K562 (cell line): ENCODE data around the gene ARID5B. TPM values are rescaled to one million over a fixed set of nuclear protein-coding genes. Genes with fewer than 3 reads are reported as not detected.

ENCODE experiments used
- ATAC-seq: fragments of 200-7000 bp; cut with Tn5 transposase; 3 replicates; pipeline ENCODE4 v1.9.1; 2020; ENCODE audit warnings: moderate library complexity
- BruUV-seq: library from RNA; stranded (reverse); fragments of 400-500 nt; replicated peaks from 2 replicates; lab custom pipeline; 2021; lab: Mats Ljungman, UMichigan
- CTCF ChIA-PET: fragments of 300-600 bp; formaldehyde crosslinking; extraction: SDS; loops from one replicate; lab custom pipeline; 2021; ENCODE audit warnings: low intra/inter-chr PET ratio; lab: Yijun Ruan, JAX
- POLR2A ChIA-PET: fragments of 300-600, 350-650 bp; sonication (Branson Sonifier 250); formaldehyde crosslinking; extraction: SDS; loops from one replicate; lab custom pipeline; 2021; ENCODE audit warnings: antibody characterized with exemption, inconsistent platforms; lab: Yijun Ruan, JAX
- DNase-seq, 4 experiments: peaks; one replicate each; pipeline versions ENCODE4 v3.0.0 to v3.0.0-alpha.2; 2011 to 2018; ENCODE audit warnings: low spot score in 3 of 4, mixed read lengths in 3 of 4; ENCODE audit errors: extremely low read depth in 1 of 4
- FAIRE-seq: peaks from 2 replicates; lab custom pipeline; 2011; peaks lifted over from hg19 to GRCh38; lab: Jason Lieb, UNC
- H2AFZ ChIP-seq: 2 replicates; pipeline ENCODE4 v1.6.0; 2011; ENCODE audit warnings: low read depth, low read length, control low read depth, inconsistent platforms
- H3K27ac ChIP-seq: fragments of 200-600 bp; 3 replicates; pipeline ENCODE4 v1.8.0; 2011; ENCODE audit warnings: low read depth, mild to moderate bottlenecking, control low read depth, inconsistent platforms, low read length, moderate library complexity, mixed read lengths; ENCODE audit errors: extremely low read depth
- H3K27me3 ChIP-seq, 2 experiments: fragments of 300-600 bp in 1 of 2; 2 replicates in 1 of 2; 3 replicates in 1 of 2; pipeline versions ENCODE4 v1.6.0 to v1.8.0; 2011; ENCODE audit warnings: inconsistent platforms in 2 of 2, low read length in 2 of 2, mild to moderate bottlenecking in 1 of 2, mixed read lengths in 1 of 2, moderate library complexity in 1 of 2; ENCODE audit not compliant: control insufficient read depth in 2 of 2, insufficient read depth in 2 of 2
- H3K36me3 ChIP-seq: fragments of 300-600 bp; 3 replicates; pipeline ENCODE4 v1.8.0; 2011; ENCODE audit warnings: mild to moderate bottlenecking, low read length, inconsistent platforms; ENCODE audit not compliant: control insufficient read depth, insufficient read depth
- H3K4me1 ChIP-seq, 2 experiments: fragments of 200-600 bp in 1 of 2; replicated peaks in 1 of 2; 2 replicates in 1 of 2; 3 replicates in 1 of 2; pipeline versions ENCODE4 v1.5.1 to v1.8.0; 2011; ENCODE audit warnings: inconsistent platforms in 2 of 2, low read length in 2 of 2, mild to moderate bottlenecking in 1 of 2, mixed read lengths in 1 of 2, moderate library complexity in 1 of 2; ENCODE audit not compliant: control insufficient read depth in 2 of 2, insufficient read depth in 2 of 2
- H3K4me2 ChIP-seq: 2 replicates; pipeline ENCODE4 v1.6.1; 2011; ENCODE audit warnings: low read length, control low read depth, inconsistent platforms, mixed read lengths; ENCODE audit not compliant: insufficient read depth
- H3K4me3 ChIP-seq: fragments of 200-600 bp; sonication (generic), shearing (Covaris generic); 2 replicates; pipeline ENCODE4 v1.5.1; 2016; ENCODE audit warnings: control low read depth, inconsistent platforms
- H3K79me2 ChIP-seq: fragments of 200-600 bp; 3 replicates; pipeline ENCODE4 v1.8.0; 2011; ENCODE audit warnings: low read length, inconsistent platforms; ENCODE audit not compliant: control insufficient read depth, insufficient read depth
- H3K9ac ChIP-seq, 2 experiments: 2 replicates each; pipeline versions ENCODE4 v1.6.0 to v1.6.1; 2011; ENCODE audit warnings: low read depth in 2 of 2, low read length in 2 of 2, control low read depth in 1 of 2, inconsistent platforms in 1 of 2, mild to moderate bottlenecking in 1 of 2, mixed read lengths in 1 of 2; ENCODE audit not compliant: insufficient read depth in 1 of 2
- H3K9me1 ChIP-seq: one replicate; pipeline ENCODE4 v1.6.0; 2011; ENCODE audit warnings: inconsistent platforms, mild to moderate bottlenecking, low read length, moderate library complexity; ENCODE audit not compliant: control insufficient read depth, insufficient read depth
- H3K9me3 ChIP-seq: replicated peaks from 2 replicates; pipeline ENCODE4 v1.5.1; 2011; ENCODE audit warnings: low read depth, low read length, inconsistent platforms; ENCODE audit not compliant: control insufficient read depth, insufficient read depth
- H4K20me1 ChIP-seq: replicated peaks from 2 replicates; pipeline ENCODE4 v1.6.1; 2011; ENCODE audit warnings: low read length, inconsistent platforms, mixed read lengths; ENCODE audit not compliant: control insufficient read depth, insufficient read depth
- MCM3 ChIP-seq: fragments of 450-650 bp; IDR thresholded peaks from 2 replicates; pipeline ENCODE4 v1.6.1; 2016
- NFIC ChIP-seq: fragments of 450-650 bp; IDR thresholded peaks from 2 replicates; pipeline ENCODE4 v1.6.1; 2017; ENCODE audit warnings: mild to moderate bottlenecking, inconsistent platforms
- WGBS: fragments of 100-300 bp; shearing (Covaris generic); methylation state at CpG from one replicate; pipeline ENCODE4 v1.1.6; 2016; ENCODE audit warnings: low coverage, mixed read lengths; ENCODE audit not compliant: insufficient coverage; ENCODE audit errors: missing lambda C conversion rate; 5-methylcytosine and 5-hydroxymethylcytosine counted together
- in situ Hi-C: fragments of 300-500 bp; cut with MboI; formaldehyde crosslinking; loops from 4 replicates; pipeline ENCODE4 v1.15.0; 2018; ENCODE audit warnings: inconsistent platforms, mixed read lengths
- intact Hi-C: fragments of 100-400 bp; cut with micrococcal nuclease; formaldehyde crosslinking; loops from 2 replicates; pipeline ENCODE4 v1.14.2; 2022
- polyA plus RNA-seq, 8 experiments: library from polyadenylated mRNA; depleted of rRNA in 4 of 8; stranded (reverse) in 5 of 8; unstranded in 3 of 8; fragments of >200 nt; fragmentation: Nextera tagmentation in 2 of 8; fragmentation: Illumina TruSeq in 1 of 8; extraction: Ambion mirVana in 2 of 8; extraction: Trizol in 1 of 8; gene quantifications; 2 replicates each; pipeline versions ENCODE4 v1.2.1 to v1.2.3, GENCODE V29; 2011 to 2014; ENCODE audit warnings: inconsistent platforms in 1 of 8, missing spikeins in 1 of 8
- total RNA-seq, 7 experiments: library from RNA; depleted of rRNA in 6 of 7; stranded (reverse); fragments of >200 nt in 6 of 7; fragmentation: Illumina TruSeq in 2 of 7; extraction: Trizol in 2 of 7; gene quantifications; 2 replicates each; pipeline versions ENCODE4 v1.2.1 to v1.2.3, GENCODE V29; 2011 to 2021; ENCODE audit warnings: low replicate concordance in 1 of 7
- TF ChIP-seq, protein P1 (sequence below), 2 experiments: fragments of 450-650 bp in 1 of 2; sonication (generic) in 1 of 2; formaldehyde crosslinking in 1 of 2; IDR thresholded peaks; 2 replicates each; pipeline versions ENCODE4 v1.7.1 to v1.9.0; 2016 to 2022; ENCODE audit warnings: inconsistent platforms in 1 of 2, mild to moderate bottlenecking in 1 of 2, missing genetic modification reagents in 1 of 2

The ARID5B gene
- total and polyA plus RNA-seq, 9 of the 15 experiments (the other 6 are each of a cell fraction or from before 2014, with no cell fraction given) = 0.48 to 1.6 (median 0.80) TPM

DNA sequence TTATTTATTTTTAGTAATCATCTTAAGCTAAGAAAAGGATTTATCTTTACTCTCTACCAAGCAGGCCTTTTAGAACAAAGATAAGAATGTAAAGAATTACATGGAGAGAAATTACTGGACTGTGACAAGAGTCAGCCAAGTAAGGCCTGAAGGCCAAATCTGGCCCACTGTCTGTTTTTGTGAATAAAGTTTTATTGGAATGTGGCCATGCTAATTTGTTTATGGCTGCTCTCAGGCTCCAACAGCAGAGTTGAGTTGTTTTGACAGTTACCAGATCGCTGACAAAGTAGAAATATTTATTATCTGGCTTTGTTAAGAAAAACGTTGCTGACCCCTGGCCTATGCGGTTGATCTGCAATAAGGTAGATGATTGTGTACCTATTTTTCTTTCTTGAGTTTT lies 6.1 kb downstream of the ARID5B start:
- H3K9ac ChIP-seq = no peak overlapping the region
- WGBS = 21% methylated on average over 3 of the region's 3 CpGs
- H3K4me2 ChIP-seq = no peak overlapping the region
- no peaks in the 10 kb centered on the region for H3K9me3 ChIP-seq
- BruUV-seq = no TSS peak
- H4K20me1 ChIP-seq = no peaks in the 10 kb centered on the region
- no peaks in the 10 kb centered on the region for H3K9me1 ChIP-seq
- in situ Hi-C loops (no loop called here), intact Hi-C loops (no loop called here)
- POLR2A ChIA-PET = no interaction called here
- no peak overlapping the region for H2AFZ ChIP-seq
- H3K4me1 ChIP-seq = peaks cover 0 to 6% of the 10 kb centered on the region in 2 experiments; a peak in 2 of 5 replicates
- TF ChIP-seq, protein P1, sequence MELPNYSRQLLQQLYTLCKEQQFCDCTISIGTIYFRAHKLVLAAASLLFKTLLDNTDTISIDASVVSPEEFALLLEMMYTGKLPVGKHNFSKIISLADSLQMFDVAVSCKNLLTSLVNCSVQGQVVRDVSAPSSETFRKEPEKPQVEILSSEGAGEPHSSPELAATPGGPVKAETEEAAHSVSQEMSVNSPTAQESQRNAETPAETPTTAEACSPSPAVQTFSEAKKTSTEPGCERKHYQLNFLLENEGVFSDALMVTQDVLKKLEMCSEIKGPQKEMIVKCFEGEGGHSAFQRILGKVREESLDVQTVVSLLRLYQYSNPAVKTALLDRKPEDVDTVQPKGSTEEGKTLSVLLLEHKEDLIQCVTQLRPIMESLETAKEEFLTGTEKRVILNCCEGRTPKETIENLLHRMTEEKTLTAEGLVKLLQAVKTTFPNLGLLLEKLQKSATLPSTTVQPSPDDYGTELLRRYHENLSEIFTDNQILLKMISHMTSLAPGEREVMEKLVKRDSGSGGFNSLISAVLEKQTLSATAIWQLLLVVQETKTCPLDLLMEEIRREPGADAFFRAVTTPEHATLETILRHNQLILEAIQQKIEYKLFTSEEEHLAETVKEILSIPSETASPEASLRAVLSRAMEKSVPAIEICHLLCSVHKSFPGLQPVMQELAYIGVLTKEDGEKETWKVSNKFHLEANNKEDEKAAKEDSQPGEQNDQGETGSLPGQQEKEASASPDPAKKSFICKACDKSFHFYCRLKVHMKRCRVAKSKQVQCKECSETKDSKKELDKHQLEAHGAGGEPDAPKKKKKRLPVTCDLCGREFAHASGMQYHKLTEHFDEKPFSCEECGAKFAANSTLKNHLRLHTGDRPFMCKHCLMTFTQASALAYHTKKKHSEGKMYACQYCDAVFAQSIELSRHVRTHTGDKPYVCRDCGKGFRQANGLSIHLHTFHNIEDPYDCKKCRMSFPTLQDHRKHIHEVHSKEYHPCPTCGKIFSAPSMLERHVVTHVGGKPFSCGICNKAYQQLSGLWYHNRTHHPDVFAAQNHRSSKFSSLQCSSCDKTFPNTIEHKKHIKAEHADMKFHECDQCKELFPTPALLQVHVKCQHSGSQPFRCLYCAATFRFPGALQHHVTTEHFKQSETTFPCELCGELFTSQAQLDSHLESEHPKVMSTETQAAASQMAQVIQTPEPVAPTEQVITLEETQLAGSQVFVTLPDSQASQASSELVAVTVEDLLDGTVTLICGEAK (IDR thresholded peaks at IDR 0.05) = peak; percentile 96
- TF ChIP-seq, protein P1 (CRISPR knock-in tag; IDR thresholded peaks at IDR 0.05) = peak; percentile 96
- no peak for TF ChIP-seq MCM3
- no peak for TF ChIP-seq NFIC
- TF ChIP-seq, all 486 proteins: peak for 1
- Histone ChIP-seq H3K79me2 (no peaks in the 10 kb centered on the region), H3K4me3 (no peak overlapping the region), H3K27me3 (no peaks in the 10 kb centered on the region), H3K36me3 (no peaks in the 10 kb centered on the region), H3K27ac (no peak overlapping the region)
- ATAC-seq (no peak), FAIRE-seq (no peak), DNase-seq (no peak)
- CTCF ChIA-PET = no interaction called here
